Vagina (tissue), 2 donors: ENCODE measurements around the gene NAT8L. TPM values are rescaled to one million over a fixed set of nuclear protein-coding genes. Genes with fewer than 3 reads are reported as not detected.
A peak's percentile ranks its signal among the peaks of the same experiment; 100 is the strongest.

Experiments used
- DNase-seq, 2 donors: peaks; one replicate each; pipeline ENCODE4 v3.0.0-alpha.2; 2017; ENCODE audit errors: extremely low spot score in 2 of 2
- H3K27ac ChIP-seq: fragments of 200-600 bp; sonication (generic); one replicate; pipeline ENCODE4 v1.5.1; 2019
- H3K27me3 ChIP-seq: fragments of 200-600 bp; sonication (generic); one replicate; pipeline ENCODE4 v1.5.1; 2019
- H3K36me3 ChIP-seq, 2 donors: fragments of 200-600 bp; sonication (generic); one replicate each; pipeline ENCODE4 v1.5.1; 2017 to 2019
- H3K4me1 ChIP-seq: fragments of 200-600 bp; sonication (generic); one replicate; pipeline ENCODE4 v1.5.1; 2019
- H3K4me3 ChIP-seq, 2 donors: fragments of 200-600 bp; sonication (generic); 1 replicate in 1 of 2; 2 replicates in 1 of 2; pipeline ENCODE4 v1.5.1; 2016 to 2019
- H3K9me3 ChIP-seq: fragments of 200-600 bp; sonication (generic); one replicate; pipeline ENCODE4 v1.5.1; 2019
- CTCF ChIP-seq, 3 experiments: fragments of 450-650 bp in 2 of 3; fragments of 200-600 bp in 1 of 3; sonication (generic) in 1 of 3; IDR thresholded peaks; one replicate each; pipeline ENCODE4 v1.5.1; 2017 to 2019; ENCODE audit warnings: antibody characterized with exemption in 3 of 3, mild to moderate bottlenecking in 2 of 3, moderate library complexity in 2 of 3
- POLR2A ChIP-seq, 2 donors: fragments of 450-650 bp; IDR thresholded peaks; one replicate each; pipeline ENCODE4 v1.6.1; 2017; ENCODE audit warnings: antibody characterized with exemption in 2 of 2, mild to moderate bottlenecking in 2 of 2, moderate library complexity in 2 of 2
- POLR2AphosphoS5 ChIP-seq, 2 donors: sonication (generic); formaldehyde crosslinking; IDR thresholded peaks; one replicate each; pipeline ENCODE4 v1.9.0; 2017; ENCODE audit warnings: antibody characterized with exemption in 2 of 2, mild to moderate bottlenecking in 2 of 2, low read depth in 1 of 2; ENCODE audit not compliant: insufficient read depth in 1 of 2
- intact Hi-C: fragments of 100-400 bp; cut with DNase I; formaldehyde crosslinking; loops from one replicate; pipeline ENCODE4 v1.15.1; 2023
- total RNA-seq: library from RNA; depleted of rRNA; stranded (reverse); fragments of >200 nt; gene quantifications from one replicate; pipeline ENCODE4 v1.2.3, GENCODE V29; 2016

Gene NAT8L
- total RNA-seq, 1 donor from 2014 or later: 1.7 TPM

GRCh38 chr4:2090642-2091041 is 31.5 kb downstream of the NAT8L start:
- no peaks in the 10 kb centered on the region for H3K4me1 ChIP-seq
- DNase-seq: no peak

GRCh38 chr4:2091990-2092668 is 33.0 kb downstream of the NAT8L start:
- H3K27ac ChIP-seq: no peak overlapping the region
- TF ChIP-seq POLR2A (IDR thresholded peaks at IDR 0.05): no peak
- no peak for TF ChIP-seq POLR2AphosphoS5 (IDR thresholded peaks at IDR 0.05; ENCODE audit: insufficient read depth in 1 of 2, low read depth in 1 of 2)
- TF ChIP-seq CTCF (IDR thresholded peaks at IDR 0.05): no peak
- H3K27me3 ChIP-seq: no peaks in the 10 kb centered on the region
- no peaks in the 10 kb centered on the region for H3K4me1 ChIP-seq
- no peak overlapping the region for H3K4me3 ChIP-seq
- DNase-seq: peak in 1 of 2 donors; percentile 79
- no peaks in the 10 kb centered on the region for H3K9me3 ChIP-seq
- H3K36me3 ChIP-seq: no peaks in the 10 kb centered on the region
- intact Hi-C loops: no loop called here

More at GRCh38 chr4:2090642-2091041, 31.5 kb downstream of the NAT8L start:
- H3K36me3 ChIP-seq: no peaks in the 10 kb centered on the region
- H3K4me3 ChIP-seq: no peak overlapping the region
- H3K9me3 ChIP-seq: no peaks in the 10 kb centered on the region
- no peak overlapping the region for H3K27ac ChIP-seq
- no peaks in the 10 kb centered on the region for H3K27me3 ChIP-seq
- intact Hi-C loops: no loop called here
- TF ChIP-seq CTCF (IDR thresholded peaks at IDR 0.05) (no peak), POLR2A (IDR thresholded peaks at IDR 0.05) (no peak), POLR2AphosphoS5 (IDR thresholded peaks at IDR 0.05; ENCODE audit: insufficient read depth in 1 of 2, low read depth in 1 of 2) (no peak)

GRCh38 chr4:2092669-2093053 is 33.5 kb downstream of the NAT8L start:
- H3K27ac ChIP-seq: no peak overlapping the region
- intact Hi-C loops: no loop called here
- DNase-seq: no peak
- no peaks in the 10 kb centered on the region for H3K36me3 ChIP-seq
- TF ChIP-seq POLR2AphosphoS5 (IDR thresholded peaks at IDR 0.05; ENCODE audit: insufficient read depth in 1 of 2, low read depth in 1 of 2) (no peak), CTCF (IDR thresholded peaks at IDR 0.05) (no peak), POLR2A (IDR thresholded peaks at IDR 0.05) (no peak)
- no peaks in the 10 kb centered on the region for H3K27me3 ChIP-seq
- H3K9me3 ChIP-seq: no peaks in the 10 kb centered on the region
- no peak overlapping the region for H3K4me3 ChIP-seq
- H3K4me1 ChIP-seq: no peaks in the 10 kb centered on the region

- Histone ChIP-seq H3K9me3 (no peaks in the 10 kb centered on the region), H3K4me3 (no peak overlapping the region), H3K27ac (no peak overlapping the region), H3K4me1 (no peaks in the 10 kb centered on the region), H3K27me3 (no peaks in the 10 kb centered on the region), H3K36me3 (no peaks in the 10 kb centered on the region)
- intact Hi-C loops: no loop called here
- TF ChIP-seq CTCF (IDR thresholded peaks at IDR 0.05) (no peak), POLR2A (IDR thresholded peaks at IDR 0.05) (no peak), POLR2AphosphoS5 (IDR thresholded peaks at IDR 0.05; ENCODE audit: insufficient read depth in 1 of 2, low read depth in 1 of 2) (no peak)
- DNase-seq: no peak
These were observed 34.1 kb downstream of the NAT8L start for GRCh38 chr4:2093265-2093664.

- no peak overlapping the region for H3K27ac ChIP-seq
- TF ChIP-seq CTCF (IDR thresholded peaks at IDR 0.05) (no peak), POLR2A (IDR thresholded peaks at IDR 0.05) (no peak), POLR2AphosphoS5 (IDR thresholded peaks at IDR 0.05; ENCODE audit: insufficient read depth in 1 of 2, low read depth in 1 of 2) (no peak)
- H3K9me3 ChIP-seq: no peaks in the 10 kb centered on the region
- H3K4me3 ChIP-seq: no peak overlapping the region
- no peak for DNase-seq
- H3K36me3 ChIP-seq: no peaks in the 10 kb centered on the region
- intact Hi-C loops: no loop called here
- no peaks in the 10 kb centered on the region for H3K27me3 ChIP-seq
- H3K4me1 ChIP-seq: no peaks in the 10 kb centered on the region
These were observed 35.4 kb downstream of the NAT8L start for GRCh38 chr4:2094545-2094944.
